Measurements from ENCODE around the gene EFNA3.

DNA sequence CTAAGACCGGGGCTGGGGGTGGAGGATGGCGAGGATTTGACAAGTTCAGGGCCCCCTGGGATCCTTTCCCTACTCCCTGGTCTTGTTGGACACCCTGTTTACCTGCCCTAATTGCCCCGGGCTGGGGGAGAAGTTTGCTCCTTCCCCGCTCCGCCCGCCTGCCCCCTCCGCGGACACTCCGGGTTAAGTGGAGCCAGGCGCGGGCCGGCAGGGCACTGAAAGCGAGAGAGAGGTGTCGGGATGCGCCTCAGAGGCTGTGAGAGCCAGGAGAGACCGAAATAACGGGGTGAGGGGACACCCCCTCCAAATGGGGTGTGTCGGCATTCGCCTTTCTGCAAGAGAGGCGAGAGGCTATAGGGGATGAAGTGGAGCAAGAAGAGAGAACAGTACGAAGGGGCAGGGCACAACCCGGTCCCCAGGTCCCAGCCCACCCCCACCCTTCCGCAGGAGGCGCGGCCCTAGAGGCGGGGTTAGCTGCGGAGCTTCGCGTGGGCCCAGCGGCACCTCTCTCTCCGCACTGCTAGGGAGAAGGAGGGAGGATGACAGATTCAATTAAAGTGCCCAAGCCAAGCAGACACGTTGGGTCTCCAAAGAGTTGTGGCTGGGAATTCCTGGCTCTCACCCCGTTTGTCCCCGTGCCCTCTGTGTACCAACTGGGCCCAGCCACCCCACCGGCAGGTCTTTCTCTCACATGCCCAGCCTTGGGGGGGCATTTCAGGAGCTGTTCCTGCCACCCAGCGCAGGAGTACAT lies 3.8 kb downstream of the EFNA3 start:
- TF ChIP-seq EZH2 (IDR thresholded peaks at IDR 0.05; ENCODE audit: insufficient read depth, poor library complexity, severe bottlenecking) = no peak
- peak; percentile 93 for TF ChIP-seq EZH2phosphoT487 (IDR thresholded peaks at IDR 0.05; ENCODE audit: insufficient read depth, low read depth)

Measured in GM23248 (cell line).